ENCODE results near the gene PPM1L. TPM values are rescaled to one million over a fixed set of nuclear protein-coding genes. Genes with fewer than 3 reads are reported as not detected.

PPM1L gene
- total and polyA plus RNA-seq, 2 of the 13 experiments (the other 11 are each of a cell fraction or from before 2014, with no cell fraction given), result 0.22 to 1.4 TPM

GRCh38 chr3:160950542-160950941, 194.5 kb downstream of the PPM1L start:
- Histone ChIP-seq H3K79me2 (ENCODE audit: insufficient read depth, low read length) (no peaks in the 10 kb centered on the region), H3K4me3 (replicated peaks in 1 of 3; ENCODE audit: insufficient read depth in 1 of 3, low read depth in 2 of 3, low read length in 3 of 3) (no peak overlapping the region), H3K27ac (ENCODE audit: extremely low read length, insufficient read depth, low read length) (no peak overlapping the region), H3K9me3 (ENCODE audit: low read length) (no peaks in the 10 kb centered on the region), H3K4me1 (ENCODE audit: insufficient read depth, low read length) (no peaks in the 10 kb centered on the region; the same call in 1 of the 2 replicates), H3K9ac (ENCODE audit: insufficient read depth, low read depth, low read length) (no peak overlapping the region), H3K4me2 (ENCODE audit: low read depth, low read length) (no peak overlapping the region), H3K27me3 (ENCODE audit: control insufficient read depth in 1 of 2, insufficient read depth in 2 of 2, low read length in 2 of 2) (no peaks in the 10 kb centered on the region), H2AFZ (ENCODE audit: low read length) (no peak overlapping the region), H3K36me3 (replicated peaks in 1 of 2; ENCODE audit: control insufficient read depth in 1 of 2, insufficient read depth in 2 of 2, low read length in 2 of 2) (no peaks in the 10 kb centered on the region), H4K20me1 (ENCODE audit: insufficient read depth, low read length) (no peaks in the 10 kb centered on the region)
- WGBS (ENCODE audit: low lambda C conversion rate), result 40% methylated on average over 2 of the region's 2 CpGs
- in situ Hi-C loops (cut with HindIII; ENCODE audit: extremely low pct_ligation_motif_present, low pct_unique_long_range_greater_than_20kb) (no loop called here), intact Hi-C loops (cut with micrococcal nuclease; ENCODE audit: unreplicated experiment) (loop anchor here (10.0 kb wide), 1 partner anchor 94 kb away; no protein-coding TSS in a partner anchor)
- TF ChIP-seq CERS6 (CRISPR knock-in tag; IDR thresholded peaks at IDR 0.05) (no peak), ZBTB38 (CRISPR knock-in tag; IDR thresholded peaks at IDR 0.05) (no peak), ZMYM3 (CRISPR knock-in tag; IDR thresholded peaks at IDR 0.05) (no peak), NPAS2 (CRISPR knock-in tag; IDR thresholded peaks at IDR 0.05; ENCODE audit: borderline replicate concordance) (no peak), ZSCAN5A (CRISPR knock-in tag; IDR thresholded peaks at IDR 0.05; ENCODE audit: borderline replicate concordance) (no peak), THAP7 (CRISPR knock-in tag; IDR thresholded peaks at IDR 0.05) (no peak), PRMT3 (CRISPR knock-in tag; IDR thresholded peaks at IDR 0.05; ENCODE audit: borderline replicate concordance, low read depth) (no peak), ZNF710 (CRISPR knock-in tag; IDR thresholded peaks at IDR 0.05; ENCODE audit: borderline replicate concordance) (no peak), RFX3 (CRISPR knock-in tag; IDR thresholded peaks at IDR 0.05) (no peak), ZNF510 (CRISPR knock-in tag; IDR thresholded peaks at IDR 0.05; ENCODE audit: low read depth) (no peak), PHF20 (CRISPR knock-in tag; IDR thresholded peaks at IDR 0.05) (no peak), EZH2 (conservative IDR thresholded peaks at IDR 0.05; ENCODE audit: low read depth, low read length) (no peak), ZBTB3 (CRISPR knock-in tag; IDR thresholded peaks at IDR 0.05; ENCODE audit: borderline replicate concordance, low read depth) (no peak), YY1 (IDR thresholded peaks at IDR 0.05; ENCODE audit: insufficient read depth, insufficient replicate concordance, low read depth, low read length) (no peak), RXRB (CRISPR knock-in tag; IDR thresholded peaks at IDR 0.05; ENCODE audit: borderline replicate concordance) (no peak), NFE2L2 (IDR thresholded peaks at IDR 0.05; ENCODE audit: low read length) (no peak), ZNF484 (CRISPR knock-in tag; IDR thresholded peaks at IDR 0.05; ENCODE audit: borderline replicate concordance, low read depth) (no peak)
- DNase-seq (ENCODE audit: low spot score) (no peak), ATAC-seq (no peak), FAIRE-seq (no peak)
- no TSS peak for BruUV-seq (replicated peaks)
- POLR2A ChIA-PET, result no interaction called here
- CTCF ChIA-PET (ENCODE audit: low intra/inter-chr PET ratio, low total read pairs), result no interaction called here

Data from HepG2 (cell line).